22Rv1 (cell line): ENCODE measurements around the gene TBC1D2B.

ENCODE experiments used
- H3K27ac ChIP-seq: fragments of 450-650 bp; 2 replicates; pipeline ENCODE4 v1.5.1; 2017
- CTCF ChIP-seq: fragments of 450-650 bp; IDR thresholded peaks from 2 replicates; pipeline ENCODE4 v1.5.1; 2017; ENCODE audit warnings: mild to moderate bottlenecking
- ZFX ChIP-seq: fragments of 450-650 bp; IDR thresholded peaks from 2 replicates; pipeline ENCODE4 v1.6.1; 2017; ENCODE audit warnings: antibody characterized with exemption, borderline replicate concordance

The TBC1D2B gene

GRCh38 chr15:78093242-78094020 lies 15.9 kb upstream of the TBC1D2B start:
- H3K27ac ChIP-seq, result no peak overlapping the region
- TF ChIP-seq CTCF, result no peak
- no peak for TF ChIP-seq ZFX

- H3K27ac ChIP-seq, result no peak within 1 kb of the TSS
- no peak for TF ChIP-seq ZFX
These were observed 14.9 kb upstream of the TBC1D2B start, which contains the start of gene SH2D7 for GRCh38 chr15:78092261-78093041. TSS of gene SH2D7 (plus strand) at chr15:78092561. CDS start at chr15:78092585, 24 bp downstream.

- H3K27ac ChIP-seq, result no peak overlapping the region
- TF ChIP-seq ZFX, result no peak
- TF ChIP-seq CTCF, result no peak
These were observed 13.0 kb upstream of the TBC1D2B start for GRCh38 chr15:78090422-78091063.

- no peak overlapping the region for H3K27ac ChIP-seq
- TF ChIP-seq CTCF (no peak), ZFX (no peak)
These were observed 11.2 kb upstream of the TBC1D2B start for GRCh38 chr15:78088773-78089080.

GRCh38 chr15:78087951-78088772 lies 10.7 kb upstream of the TBC1D2B start:
- H3K27ac ChIP-seq, result no peak overlapping the region
- no peak for TF ChIP-seq ZFX
- TF ChIP-seq CTCF, result no peak

GRCh38 chr15:78085928-78086327 lies 8.4 kb upstream of the TBC1D2B start:
- no peak overlapping the region for H3K27ac ChIP-seq
- TF ChIP-seq CTCF (no peak), ZFX (no peak)

- no peak for TF ChIP-seq ZFX
- TF ChIP-seq CTCF, result no peak
- no peak overlapping the region for H3K27ac ChIP-seq
These were observed 6.9 kb upstream of the TBC1D2B start for GRCh38 chr15:78084449-78084750.
